ENCODE results near the gene FAM162A. TPM values are rescaled to one million over a fixed set of nuclear protein-coding genes. Genes with fewer than 3 reads are reported as not detected.
A peak's percentile ranks its signal among the peaks of the same experiment; 100 is the strongest.

Gene FAM162A
- total and polyA plus RNA-seq, 2 experiments from 2014 or later, result 209 to 642 TPM

DNA sequence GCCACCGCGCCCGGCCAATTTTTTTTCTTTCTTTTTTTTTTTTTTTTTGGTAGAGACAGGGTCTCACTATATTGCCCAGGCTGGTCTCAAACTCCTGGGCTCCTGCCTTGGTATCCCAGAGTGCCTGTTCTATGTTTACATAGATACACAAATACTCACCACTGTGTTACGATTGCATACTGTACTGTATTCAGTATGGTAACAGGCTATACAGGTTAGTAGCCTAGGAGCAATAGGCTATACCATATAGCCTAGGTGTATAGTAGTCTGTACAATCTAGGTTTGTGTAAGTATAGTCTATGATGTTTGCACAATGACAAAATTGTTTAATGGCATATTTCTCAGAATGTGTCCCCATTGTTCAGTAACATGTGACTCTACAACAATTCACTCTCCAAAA, 32.4 kb upstream of the FAM162A start:
- H3K4me1 ChIP-seq (ENCODE audit: low read depth), result no peaks in the 10 kb centered on the region
- TF ChIP-seq, protein P1, sequence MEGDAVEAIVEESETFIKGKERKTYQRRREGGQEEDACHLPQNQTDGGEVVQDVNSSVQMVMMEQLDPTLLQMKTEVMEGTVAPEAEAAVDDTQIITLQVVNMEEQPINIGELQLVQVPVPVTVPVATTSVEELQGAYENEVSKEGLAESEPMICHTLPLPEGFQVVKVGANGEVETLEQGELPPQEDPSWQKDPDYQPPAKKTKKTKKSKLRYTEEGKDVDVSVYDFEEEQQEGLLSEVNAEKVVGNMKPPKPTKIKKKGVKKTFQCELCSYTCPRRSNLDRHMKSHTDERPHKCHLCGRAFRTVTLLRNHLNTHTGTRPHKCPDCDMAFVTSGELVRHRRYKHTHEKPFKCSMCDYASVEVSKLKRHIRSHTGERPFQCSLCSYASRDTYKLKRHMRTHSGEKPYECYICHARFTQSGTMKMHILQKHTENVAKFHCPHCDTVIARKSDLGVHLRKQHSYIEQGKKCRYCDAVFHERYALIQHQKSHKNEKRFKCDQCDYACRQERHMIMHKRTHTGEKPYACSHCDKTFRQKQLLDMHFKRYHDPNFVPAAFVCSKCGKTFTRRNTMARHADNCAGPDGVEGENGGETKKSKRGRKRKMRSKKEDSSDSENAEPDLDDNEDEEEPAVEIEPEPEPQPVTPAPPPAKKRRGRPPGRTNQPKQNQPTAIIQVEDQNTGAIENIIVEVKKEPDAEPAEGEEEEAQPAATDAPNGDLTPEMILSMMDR (IDR thresholded peaks at IDR 0.05; ENCODE audit: low read depth, low read length), result no peak
- H3K9me3 ChIP-seq (ENCODE audit: low read depth), result no peaks in the 10 kb centered on the region
- H3K27me3 ChIP-seq, result no peaks in the 10 kb centered on the region
- H3K4me3 ChIP-seq, result no peak overlapping the region
- no peaks in the 10 kb centered on the region for H3K36me3 ChIP-seq
- no peak overlapping the region for H3K27ac ChIP-seq
- DNase-seq (ENCODE audit: low read depth in 1 of 2, low spot score in 1 of 2), result no peak

DNA sequence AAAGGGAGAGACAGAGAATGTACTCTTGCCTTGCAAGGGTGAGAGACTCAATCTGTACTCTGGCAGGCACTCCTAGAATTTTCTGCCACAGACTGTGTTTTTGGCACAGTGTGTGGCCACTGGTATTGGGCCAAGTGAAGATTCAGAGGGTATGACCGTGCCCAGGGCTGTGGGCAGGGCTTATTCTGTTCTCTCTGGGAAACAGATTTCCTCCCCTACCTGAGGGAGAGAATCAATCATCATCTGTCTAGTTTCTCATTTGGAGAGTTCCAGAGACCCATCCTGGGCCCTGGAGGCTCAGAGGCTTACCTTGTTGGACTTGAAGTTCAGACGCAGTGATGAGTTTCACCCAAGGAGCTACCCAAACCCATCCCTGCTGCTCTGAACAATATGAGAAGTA, 30.8 kb upstream of the FAM162A start:
- no peak overlapping the region for H3K4me3 ChIP-seq
- H3K27me3 ChIP-seq, result no peaks in the 10 kb centered on the region
- H3K4me1 ChIP-seq (ENCODE audit: low read depth), result no peaks in the 10 kb centered on the region
- no peak for DNase-seq (ENCODE audit: low read depth in 1 of 2, low spot score in 1 of 2)
- TF ChIP-seq, protein P1 (IDR thresholded peaks at IDR 0.05; ENCODE audit: low read depth, low read length), result no peak
- no peaks in the 10 kb centered on the region for H3K9me3 ChIP-seq (ENCODE audit: low read depth)
- H3K36me3 ChIP-seq, result no peaks in the 10 kb centered on the region
- H3K27ac ChIP-seq, result no peak overlapping the region

DNA sequence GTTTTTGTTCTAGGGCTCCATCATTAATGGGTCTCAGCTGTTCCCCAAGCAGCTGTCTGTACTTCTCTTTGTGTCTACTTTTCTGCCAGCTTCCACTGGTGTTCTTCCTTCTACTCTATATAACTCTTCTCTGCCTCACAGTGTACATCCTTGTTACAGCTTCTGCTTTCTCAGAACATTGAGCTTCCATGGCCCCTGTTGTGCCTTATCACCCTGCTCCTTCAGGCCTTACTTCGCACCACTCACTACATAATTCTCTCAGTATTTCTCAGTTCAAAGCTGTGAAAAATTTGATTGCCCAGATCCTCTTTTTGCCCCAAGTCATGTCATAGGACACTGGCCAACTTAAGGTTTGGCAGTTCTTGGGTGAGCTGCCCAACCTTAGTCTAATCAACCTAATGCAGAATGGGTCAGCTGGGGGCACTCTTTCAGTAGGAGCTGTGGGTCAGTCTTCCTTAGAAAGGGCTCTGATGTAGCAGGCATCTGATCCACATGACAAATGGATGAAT, 30.0 kb upstream of the FAM162A start:
- no peaks in the 10 kb centered on the region for H3K4me1 ChIP-seq (ENCODE audit: low read depth)
- no peaks in the 10 kb centered on the region for H3K27me3 ChIP-seq
- no peaks in the 10 kb centered on the region for H3K36me3 ChIP-seq
- no peak for DNase-seq (ENCODE audit: low read depth in 1 of 2, low spot score in 1 of 2)
- H3K9me3 ChIP-seq (ENCODE audit: low read depth), result no peaks in the 10 kb centered on the region
- H3K4me3 ChIP-seq, result no peak overlapping the region
- no peak overlapping the region for H3K27ac ChIP-seq
- TF ChIP-seq, protein P1 (IDR thresholded peaks at IDR 0.05; ENCODE audit: low read depth, low read length), result no peak

GRCh38 chr3:122355612-122356011, 28.4 kb upstream of the FAM162A start:
- no peak for DNase-seq (ENCODE audit: low read depth in 1 of 2, low spot score in 1 of 2)
- Histone ChIP-seq H3K4me3 (no peak overlapping the region), H3K27me3 (no peaks in the 10 kb centered on the region), H3K27ac (no peak overlapping the region), H3K4me1 (ENCODE audit: low read depth) (no peaks in the 10 kb centered on the region), H3K9me3 (ENCODE audit: low read depth) (no peaks in the 10 kb centered on the region), H3K36me3 (peaks cover 4% of the 10 kb centered on the region)
- TF ChIP-seq, protein P1 (IDR thresholded peaks at IDR 0.05; ENCODE audit: low read depth, low read length), result no peak

- Histone ChIP-seq H3K27me3 (no peaks in the 10 kb centered on the region), H3K4me1 (ENCODE audit: low read depth) (no peaks in the 10 kb centered on the region), H3K27ac (no peak overlapping the region), H3K36me3 (peaks cover 7% of the 10 kb centered on the region), H3K4me3 (no peak overlapping the region), H3K9me3 (ENCODE audit: low read depth) (no peaks in the 10 kb centered on the region)
- TF ChIP-seq, protein P1 (IDR thresholded peaks at IDR 0.05; ENCODE audit: low read depth, low read length), result peak; percentile 43
- DNase-seq (ENCODE audit: low read depth in 1 of 2, low spot score in 1 of 2), result peak; percentile 28 to 52
Observed at GRCh38 chr3:122356402-122356801, 27.6 kb upstream of the FAM162A start.

All from cardiac muscle cell (in vitro differentiated cells and primary cell).